GM23338 (cell line): Measurements from ENCODE around the gene PPM1J. TPM values are rescaled to one million over a fixed set of nuclear protein-coding genes. Genes with fewer than 3 reads are reported as not detected.

Source experiments
- ATAC-seq: fragments of 200-7000 bp; cut with Tn5 transposase; 3 replicates; pipeline ENCODE4 v1.9.1; 2020
- DNase-seq: peaks from one replicate; pipeline ENCODE4 v3.0.0-alpha.2; 2015; ENCODE audit warnings: low spot score
- H2AFZ ChIP-seq: fragments of 200-600 bp; sonication (generic); 2 replicates; pipeline ENCODE4 v1.8.0; 2016; ENCODE audit warnings: antibody characterized with exemption, mild to moderate bottlenecking, moderate library complexity
- H3F3A ChIP-seq: fragments of 200-600 bp; sonication (generic); replicated peaks from 2 replicates; pipeline ENCODE4 v1.8.0; 2017; ENCODE audit warnings: antibody characterized with exemption, mixed run types, low read depth
- H3K27ac ChIP-seq: fragments of 200-600 bp; sonication (generic); 2 replicates; pipeline ENCODE4 v1.6.1; 2016; ENCODE audit warnings: low read depth
- H3K27me3 ChIP-seq: fragments of 200-600 bp; sonication (generic); 2 replicates; pipeline ENCODE4 v1.8.0; 2016; ENCODE audit warnings: mild to moderate bottlenecking, mixed run types, moderate library complexity; ENCODE audit not compliant: insufficient read depth
- H3K36me3 ChIP-seq: fragments of 200-600 bp; sonication (generic); 2 replicates; pipeline ENCODE4 v1.8.0; 2016; ENCODE audit warnings: mild to moderate bottlenecking; ENCODE audit not compliant: insufficient read depth
- H3K4me1 ChIP-seq: fragments of 200-600 bp; sonication (generic); 2 replicates; pipeline ENCODE4 v1.8.0; 2016; ENCODE audit warnings: mild to moderate bottlenecking, moderate library complexity; ENCODE audit not compliant: insufficient read depth
- H3K4me2 ChIP-seq: fragments of 200-600 bp; sonication (generic); 2 replicates; pipeline ENCODE4 v1.7.1; 2017; ENCODE audit warnings: mixed run types
- H3K4me3 ChIP-seq: fragments of 200-600 bp; sonication (generic); 2 replicates; pipeline ENCODE4 v1.6.1; 2016; ENCODE audit warnings: mixed run types
- H3K79me2 ChIP-seq: fragments of 200-600 bp; sonication (generic); replicated peaks from 2 replicates; pipeline ENCODE4 v1.8.0; 2017; ENCODE audit warnings: mild to moderate bottlenecking; ENCODE audit not compliant: insufficient read depth
- H3K9me2 ChIP-seq: fragments of 200-600 bp; sonication (generic); 2 replicates; pipeline ENCODE4 v1.8.0; 2017; ENCODE audit not compliant: insufficient read depth
- H4K20me1 ChIP-seq: fragments of 200-600 bp; sonication (generic); replicated peaks from 2 replicates; pipeline ENCODE4 v1.8.0; 2017; ENCODE audit warnings: mild to moderate bottlenecking; ENCODE audit not compliant: insufficient read depth
- H3K27ac Mint-ChIP-seq: 2 replicates; pipeline ENCODE4 v1.8.0; 2020; ENCODE audit warnings: inconsistent platforms, mild to moderate bottlenecking, moderate library complexity, mixed read lengths
- H3K27me3 Mint-ChIP-seq: 3 replicates; pipeline ENCODE4 v1.8.0; 2022; ENCODE audit warnings: low read depth, mild to moderate bottlenecking, moderate library complexity, mixed read lengths, inconsistent platforms; ENCODE audit not compliant: insufficient read depth, poor library complexity
- H3K36me3 Mint-ChIP-seq: 3 replicates; pipeline ENCODE4 v1.8.0; 2021; ENCODE audit warnings: low read depth, mild to moderate bottlenecking, inconsistent platforms, moderate library complexity, mixed read lengths
- H3K4me1 Mint-ChIP-seq: 3 replicates; pipeline ENCODE4 v1.8.0; 2020; ENCODE audit warnings: mild to moderate bottlenecking, inconsistent platforms, mixed read lengths
- H3K4me3 Mint-ChIP-seq: 3 replicates; pipeline ENCODE4 v1.8.0; 2021; ENCODE audit warnings: moderate library complexity, mild to moderate bottlenecking, inconsistent platforms, mixed read lengths
- H3K9me3 Mint-ChIP-seq: 3 replicates; pipeline ENCODE4 v1.8.0; 2020; ENCODE audit warnings: moderate library complexity, mild to moderate bottlenecking, inconsistent platforms, mixed read lengths
- CREB1 ChIP-seq: fragments of 250-450 bp; sonication (Bioruptor Pico); IDR thresholded peaks from 2 replicates; pipeline ENCODE4 v1.5.0; 2020; ENCODE audit warnings: low read depth, mild to moderate bottlenecking, moderate library complexity
- EZH2 ChIP-seq: fragments of 200-600 bp; sonication (generic); IDR thresholded peaks from one replicate; pipeline ENCODE4 v1.8.0; 2017; ENCODE audit warnings: antibody characterized with exemption, mild to moderate bottlenecking, low read depth; ENCODE audit not compliant: unreplicated experiment
- EZH2phosphoT487 ChIP-seq: fragments of 200-600 bp; sonication (generic); IDR thresholded peaks from one replicate; pipeline ENCODE4 v1.8.1; 2018; ENCODE audit warnings: antibody characterized with exemption; ENCODE audit not compliant: unreplicated experiment
- POLR2AphosphoS5 ChIP-seq: IDR thresholded peaks from 2 replicates; pipeline ENCODE4 v1.6.1; 2016; ENCODE audit warnings: antibody characterized with exemption, low read depth
- ZNF331 ChIP-seq: fragments of 250-450 bp; sonication (Bioruptor Pico); IDR thresholded peaks from 2 replicates; pipeline ENCODE4 v1.5.0; 2020; ENCODE audit warnings: low read depth, mild to moderate bottlenecking, moderate library complexity
- polyA plus RNA-seq: library from polyadenylated mRNA; unstranded; fragments of >200 nt; fragmentation: Nextera tagmentation; extraction: Ambion mirVana; gene quantifications from 2 replicates; pipeline ENCODE4 v1.2.1, GENCODE V29; 2016
- total RNA-seq: library from RNA; depleted of rRNA; stranded (reverse); fragments of >200 nt; shearing (Covaris generic); gene quantifications from 2 replicates; pipeline ENCODE4 v1.2.3, GENCODE V29; 2014
- TF ChIP-seq, protein P1 (sequence below): IDR thresholded peaks from 2 replicates; pipeline ENCODE4 v1.6.1; 2016; ENCODE audit warnings: antibody characterized with exemption
- TF ChIP-seq, protein P2 (sequence below): IDR thresholded peaks from one replicate; pipeline ENCODE4 v1.6.1; 2018; ENCODE audit warnings: antibody characterized with exemption; ENCODE audit not compliant: unreplicated experiment

PPM1J gene
- total and polyA plus RNA-seq, 2 experiments from 2014 or later: 19.0 to 22.4 TPM

DNA sequence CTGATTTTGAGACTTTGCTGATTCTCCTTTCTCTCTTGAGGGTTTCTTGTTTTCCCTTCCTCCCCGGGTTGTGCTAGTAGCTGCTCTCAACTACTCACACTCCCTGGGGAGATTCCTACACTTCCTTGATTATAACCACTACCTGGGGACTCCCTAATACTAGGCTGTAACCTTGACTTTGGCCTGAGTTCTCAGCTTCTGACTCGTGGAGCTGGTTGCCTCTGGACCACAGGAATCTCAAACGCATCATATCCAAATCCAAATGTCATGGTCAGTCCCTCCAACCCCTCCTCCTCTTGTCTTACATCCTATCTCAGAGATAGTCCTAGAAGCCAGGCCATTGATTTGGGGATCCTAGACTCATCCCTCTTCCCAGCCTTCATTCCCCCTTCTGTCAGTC lies 28.7 kb downstream of the PPM1J start:
- no peak overlapping the region for H3K27ac Mint-ChIP-seq
- Histone ChIP-seq H3K4me3 (no peak overlapping the region), H3K27ac (no peak overlapping the region), H3K27me3 (no peaks in the 10 kb centered on the region), H3K4me2 (no peak overlapping the region), H3F3A (no peaks in the 10 kb centered on the region), H3K4me1 (no peaks in the 10 kb centered on the region; the same call in none of the 2 replicates), H3K9me2 (no peaks in the 10 kb centered on the region), H4K20me1 (peaks cover 5% of the 10 kb centered on the region; the same call in 1 of the 2 replicates), H3K36me3 (no peaks in the 10 kb centered on the region; the same call in 1 of the 2 replicates), H3K79me2 (peaks cover 9% of the 10 kb centered on the region), H2AFZ (no peak overlapping the region)
- ATAC-seq (no peak), DNase-seq (no peak)
- H3K9me3 Mint-ChIP-seq: no peaks in the 10 kb centered on the region
- no peaks in the 10 kb centered on the region for H3K27me3 Mint-ChIP-seq
- H3K4me3 Mint-ChIP-seq: no peak overlapping the region
- H3K36me3 Mint-ChIP-seq: peaks cover 10% of the 10 kb centered on the region; the same call in 2 of the 3 replicates
- peaks cover 22% of the 10 kb centered on the region for H3K4me1 Mint-ChIP-seq
- TF ChIP-seq POLR2AphosphoS5 (no peak), CREB1 (no peak)

DNA sequence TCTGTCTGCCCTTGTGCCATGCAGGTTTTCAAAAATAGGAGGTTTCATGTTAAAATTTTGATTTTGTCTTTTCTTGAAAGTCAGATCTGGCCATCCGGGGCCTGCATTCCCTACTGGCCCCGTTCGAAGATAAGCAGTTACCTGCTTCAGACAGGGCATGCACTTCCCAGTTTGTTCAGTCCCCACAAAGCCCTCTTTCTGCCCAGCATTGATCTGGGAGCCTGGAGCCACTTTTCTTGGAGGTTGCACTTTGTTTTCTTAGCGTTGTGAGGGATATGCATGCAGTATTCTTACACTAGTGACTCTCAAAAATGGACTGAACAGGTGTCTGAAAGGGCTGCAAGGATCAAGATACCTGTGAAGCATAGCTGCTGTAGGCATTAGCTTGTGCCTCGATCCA lies 29.2 kb downstream of the PPM1J start:
- Mint-ChIP-seq H3K27ac (no peak overlapping the region), H3K27me3 (no peaks in the 10 kb centered on the region), H3K9me3 (0 out of 3 replicates have a peak, but pooled peaks cover 1% of the 10 kb centered on the region), H3K4me1 (peaks cover 22% of the 10 kb centered on the region), H3K36me3 (peaks cover 10% of the 10 kb centered on the region; the same call in 2 of the 3 replicates), H3K4me3 (no peak overlapping the region; the same call in 2 of the 3 replicates)
- H2AFZ ChIP-seq: no peak overlapping the region
- no peak for TF ChIP-seq CREB1
- TF ChIP-seq, protein P1, sequence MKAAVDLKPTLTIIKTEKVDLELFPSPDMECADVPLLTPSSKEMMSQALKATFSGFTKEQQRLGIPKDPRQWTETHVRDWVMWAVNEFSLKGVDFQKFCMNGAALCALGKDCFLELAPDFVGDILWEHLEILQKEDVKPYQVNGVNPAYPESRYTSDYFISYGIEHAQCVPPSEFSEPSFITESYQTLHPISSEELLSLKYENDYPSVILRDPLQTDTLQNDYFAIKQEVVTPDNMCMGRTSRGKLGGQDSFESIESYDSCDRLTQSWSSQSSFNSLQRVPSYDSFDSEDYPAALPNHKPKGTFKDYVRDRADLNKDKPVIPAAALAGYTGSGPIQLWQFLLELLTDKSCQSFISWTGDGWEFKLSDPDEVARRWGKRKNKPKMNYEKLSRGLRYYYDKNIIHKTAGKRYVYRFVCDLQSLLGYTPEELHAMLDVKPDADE: no peak
- no peak overlapping the region for H3K4me3 ChIP-seq
- H3K36me3 ChIP-seq: no peaks in the 10 kb centered on the region; the same call in 1 of the 2 replicates
- no peaks in the 10 kb centered on the region for H3F3A ChIP-seq
- no peak overlapping the region for H3K4me2 ChIP-seq
- H4K20me1 ChIP-seq: peaks cover 5% of the 10 kb centered on the region; the same call in 1 of the 2 replicates
- H3K27ac ChIP-seq: no peak overlapping the region
- H3K4me1 ChIP-seq: no peaks in the 10 kb centered on the region; the same call in none of the 2 replicates
- H3K27me3 ChIP-seq: no peaks in the 10 kb centered on the region
- H3K79me2 ChIP-seq: peaks cover 12% of the 10 kb centered on the region
- DNase-seq (no peak), ATAC-seq (no peak)
- no peaks in the 10 kb centered on the region for H3K9me2 ChIP-seq

DNA sequence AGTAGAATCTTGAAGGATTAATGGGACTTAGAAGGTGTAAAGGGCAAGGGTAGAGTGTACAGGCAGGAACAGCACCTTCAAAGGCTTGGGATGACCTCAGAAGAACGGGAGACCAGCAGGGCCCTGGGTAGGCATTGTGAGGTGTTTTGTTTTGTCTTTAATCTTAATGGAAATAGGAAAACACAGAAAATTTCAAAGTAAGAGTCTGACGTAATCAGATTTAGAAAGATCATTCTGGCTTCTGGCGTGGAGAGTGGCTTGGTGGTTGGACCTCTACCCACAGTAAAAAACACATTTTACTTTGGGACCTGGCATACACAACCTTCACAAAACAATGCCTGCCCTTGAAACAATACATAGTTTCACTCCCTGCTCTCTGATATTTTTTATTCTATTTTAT lies 36.5 kb downstream of the PPM1J start:
- no peaks in the 10 kb centered on the region for H3F3A ChIP-seq
- no peaks in the 10 kb centered on the region for H3K36me3 ChIP-seq
- peaks cover 19% of the 10 kb centered on the region for H3K4me1 ChIP-seq
- no peak overlapping the region for H3K4me3 ChIP-seq
- H4K20me1 ChIP-seq: peaks cover 12% of the 10 kb centered on the region; the same call in 1 of the 2 replicates
- Mint-ChIP-seq H3K27ac (no peak overlapping the region), H3K4me1 (peaks cover 22% of the 10 kb centered on the region), H3K4me3 (no peak overlapping the region), H3K36me3 (peaks cover 12% of the 10 kb centered on the region; the same call in 1 of the 3 replicates), H3K27me3 (peaks cover 18% of the 10 kb centered on the region), H3K9me3 (peaks cover 4% of the 10 kb centered on the region; the same call in 1 of the 3 replicates)
- H3K9me2 ChIP-seq: no peaks in the 10 kb centered on the region
- TF ChIP-seq EZH2: no peak
- TF ChIP-seq EZH2phosphoT487: no peak
- TF ChIP-seq ZNF331 (CRISPR knock-in tag): no peak
- TF ChIP-seq, protein P1: no peak
- TF ChIP-seq, protein P2, sequence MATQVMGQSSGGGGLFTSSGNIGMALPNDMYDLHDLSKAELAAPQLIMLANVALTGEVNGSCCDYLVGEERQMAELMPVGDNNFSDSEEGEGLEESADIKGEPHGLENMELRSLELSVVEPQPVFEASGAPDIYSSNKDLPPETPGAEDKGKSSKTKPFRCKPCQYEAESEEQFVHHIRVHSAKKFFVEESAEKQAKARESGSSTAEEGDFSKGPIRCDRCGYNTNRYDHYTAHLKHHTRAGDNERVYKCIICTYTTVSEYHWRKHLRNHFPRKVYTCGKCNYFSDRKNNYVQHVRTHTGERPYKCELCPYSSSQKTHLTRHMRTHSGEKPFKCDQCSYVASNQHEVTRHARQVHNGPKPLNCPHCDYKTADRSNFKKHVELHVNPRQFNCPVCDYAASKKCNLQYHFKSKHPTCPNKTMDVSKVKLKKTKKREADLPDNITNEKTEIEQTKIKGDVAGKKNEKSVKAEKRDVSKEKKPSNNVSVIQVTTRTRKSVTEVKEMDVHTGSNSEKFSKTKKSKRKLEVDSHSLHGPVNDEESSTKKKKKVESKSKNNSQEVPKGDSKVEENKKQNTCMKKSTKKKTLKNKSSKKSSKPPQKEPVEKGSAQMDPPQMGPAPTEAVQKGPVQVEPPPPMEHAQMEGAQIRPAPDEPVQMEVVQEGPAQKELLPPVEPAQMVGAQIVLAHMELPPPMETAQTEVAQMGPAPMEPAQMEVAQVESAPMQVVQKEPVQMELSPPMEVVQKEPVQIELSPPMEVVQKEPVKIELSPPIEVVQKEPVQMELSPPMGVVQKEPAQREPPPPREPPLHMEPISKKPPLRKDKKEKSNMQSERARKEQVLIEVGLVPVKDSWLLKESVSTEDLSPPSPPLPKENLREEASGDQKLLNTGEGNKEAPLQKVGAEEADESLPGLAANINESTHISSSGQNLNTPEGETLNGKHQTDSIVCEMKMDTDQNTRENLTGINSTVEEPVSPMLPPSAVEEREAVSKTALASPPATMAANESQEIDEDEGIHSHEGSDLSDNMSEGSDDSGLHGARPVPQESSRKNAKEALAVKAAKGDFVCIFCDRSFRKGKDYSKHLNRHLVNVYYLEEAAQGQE: no peak
- no peak overlapping the region for H3K4me2 ChIP-seq
- H2AFZ ChIP-seq: no peak overlapping the region
- no peak for ATAC-seq
- H3K79me2 ChIP-seq: peaks cover 49% of the 10 kb centered on the region
- no peak overlapping the region for H3K27ac ChIP-seq
- H3K27me3 ChIP-seq: peaks cover 12% of the 10 kb centered on the region
- no peak for DNase-seq
